Neuronal stem cell (in vitro differentiated cells): Measurements from ENCODE around the gene GPR89A.
"Not testable (repeated sequence)": the region's sequence is repeated elsewhere in the genome, so short reads cannot be mapped to it uniquely, and the experiment has no call there.

ENCODE experiments used
- DNase-seq: peaks from one replicate; pipeline ENCODE4 v3.0.0-alpha.2; 2013; ENCODE audit warnings: low spot score
- H2AFZ ChIP-seq: one replicate; pipeline ENCODE4 v1.6.1; 2013; ENCODE audit warnings: mild to moderate bottlenecking, low read length, inconsistent platforms
- H2AK5ac ChIP-seq: 2 replicates; pipeline ENCODE4 v1.6.1; 2013; ENCODE audit warnings: low read depth, mild to moderate bottlenecking, inconsistent platforms, low read length, moderate library complexity, mixed read lengths
- H2BK120ac ChIP-seq: 2 replicates; pipeline ENCODE4 v1.6.1; 2013; ENCODE audit warnings: low read depth, mild to moderate bottlenecking, inconsistent platforms, low read length, moderate library complexity, mixed read lengths
- H2BK12ac ChIP-seq: one replicate; pipeline ENCODE4 v1.6.1; 2013; ENCODE audit warnings: low read length, inconsistent platforms
- H2BK15ac ChIP-seq: 2 replicates; pipeline ENCODE4 v1.6.1; 2013; ENCODE audit warnings: mild to moderate bottlenecking, low read length, inconsistent platforms, mixed read lengths
- H2BK5ac ChIP-seq: one replicate; pipeline ENCODE4 v1.6.1; 2013; ENCODE audit warnings: inconsistent platforms, mild to moderate bottlenecking, low read length, moderate library complexity
- H3K14ac ChIP-seq: one replicate; pipeline ENCODE4 v1.6.1; 2013; ENCODE audit warnings: low read length, inconsistent platforms
- H3K18ac ChIP-seq: 2 replicates; pipeline ENCODE4 v1.6.1; 2013; ENCODE audit warnings: low read length, inconsistent platforms
- H3K23ac ChIP-seq: 2 replicates; pipeline ENCODE4 v1.6.1; 2013; ENCODE audit warnings: low read depth, mild to moderate bottlenecking, mixed read lengths, low read length, inconsistent platforms; ENCODE audit not compliant: poor library complexity
- H3K27ac ChIP-seq: replicated peaks from 3 replicates; pipeline ENCODE4 v1.5.1; 2013; ENCODE audit warnings: low read length, inconsistent platforms
- H3K27me3 ChIP-seq, 3 experiments: 2 replicates each; pipeline ENCODE4 v1.6.1; 2013; ENCODE audit warnings: low read length in 3 of 3, mild to moderate bottlenecking in 2 of 3, inconsistent platforms in 1 of 3, low read depth in 1 of 3, mixed read lengths in 1 of 3, moderate library complexity in 1 of 3; ENCODE audit not compliant: control insufficient read depth in 3 of 3, insufficient read depth in 3 of 3
- H3K36me3 ChIP-seq, 2 donors: replicated peaks in 1 of 2; 2 replicates each; pipeline ENCODE4 v1.6.1; 2013; ENCODE audit warnings: low read length in 2 of 2; ENCODE audit not compliant: control insufficient read depth in 2 of 2, insufficient read depth in 2 of 2
- H3K4ac ChIP-seq: 2 replicates; pipeline ENCODE4 v1.6.1; 2013; ENCODE audit warnings: inconsistent platforms, mild to moderate bottlenecking, low read length, moderate library complexity
- H3K4me1 ChIP-seq, 2 donors: 1 replicate in 1 of 2; 2 replicates in 1 of 2; pipeline ENCODE4 v1.6.1; 2013; ENCODE audit warnings: low read length in 2 of 2, low read depth in 1 of 2; ENCODE audit not compliant: control insufficient read depth in 2 of 2, insufficient read depth in 1 of 2
- H3K4me2 ChIP-seq: one replicate; pipeline ENCODE4 v1.6.1; 2013; ENCODE audit warnings: mild to moderate bottlenecking, low read length, inconsistent platforms; ENCODE audit not compliant: insufficient read depth, poor library complexity, severe bottlenecking
- H3K4me3 ChIP-seq, 2 donors: 2 replicates each; pipeline ENCODE4 v1.5.1; 2013; ENCODE audit warnings: low read length in 2 of 2, mild to moderate bottlenecking in 2 of 2, inconsistent platforms in 1 of 2, moderate library complexity in 1 of 2
- H3K79me1 ChIP-seq: one replicate; pipeline ENCODE4 v1.6.1; 2013; ENCODE audit warnings: low read depth, mild to moderate bottlenecking, inconsistent platforms, low read length, moderate library complexity
- H3K9ac ChIP-seq: one replicate; pipeline ENCODE4 v1.6.1; 2013; ENCODE audit warnings: mild to moderate bottlenecking, low read depth, low read length, inconsistent platforms; ENCODE audit not compliant: poor library complexity
- H3K9me3 ChIP-seq, 2 donors: replicated peaks in 1 of 2; 2 replicates each; pipeline versions ENCODE3 to v1.6.1; 2013; ENCODE audit warnings: low read length in 2 of 2, mild to moderate bottlenecking in 2 of 2, inconsistent platforms in 1 of 2, low read depth in 1 of 2, mixed read lengths in 1 of 2, moderate library complexity in 1 of 2; ENCODE audit not compliant: control insufficient read depth in 2 of 2, insufficient read depth in 1 of 2
- H4K8ac ChIP-seq: one replicate; pipeline ENCODE4 v1.6.1; 2013; ENCODE audit warnings: low read depth, mild to moderate bottlenecking, inconsistent platforms, low read length, moderate library complexity
- H4K91ac ChIP-seq: one replicate; pipeline ENCODE4 v1.6.1; 2013; ENCODE audit warnings: low read length, low read depth, mild to moderate bottlenecking, inconsistent platforms; ENCODE audit not compliant: poor library complexity
- WGBS, 2 donors: extraction: QIAGEN DNeasy Blood & Tissue Kit; methylation state at CpG; one replicate each; pipeline ENCODE4 v1.1.7; 2013; ENCODE audit warnings: missing lambda C conversion rate in 2 of 2, mixed read lengths in 1 of 2; ENCODE audit not compliant: insufficient read length in 2 of 2, insufficient replicate concordance in 1 of 2; ENCODE audit errors: extremely low coverage in 2 of 2; 5-methylcytosine and 5-hydroxymethylcytosine counted together

GPR89A gene

GRCh38 chr1:145656245-145656943 lies 48.6 kb downstream of the GPR89A start:
- H2BK12ac ChIP-seq, H2AK5ac ChIP-seq, H2AFZ ChIP-seq, H3K23ac ChIP-seq, H3K9ac ChIP-seq, H2BK5ac ChIP-seq, H3K27me3 ChIP-seq, H4K8ac ChIP-seq, H3K79me1 ChIP-seq, H3K36me3 ChIP-seq, H2BK120ac ChIP-seq, H3K14ac ChIP-seq, H2BK15ac ChIP-seq, H3K4me3 ChIP-seq, H3K18ac ChIP-seq, H4K91ac ChIP-seq, H3K9me3 ChIP-seq, H3K4me1 ChIP-seq, DNase-seq, H3K4me2 ChIP-seq, H3K27ac ChIP-seq, H3K4ac ChIP-seq: not testable (repeated sequence)
- no CpG with 5 or more reads among the region's 7 CpGs for WGBS, 2 donors

- H2BK120ac ChIP-seq, H3K18ac ChIP-seq, H3K4me3 ChIP-seq, H3K14ac ChIP-seq, H3K4ac ChIP-seq, H3K9ac ChIP-seq, H2BK5ac ChIP-seq, H4K91ac ChIP-seq, H3K79me1 ChIP-seq, H3K4me2 ChIP-seq, H3K27ac ChIP-seq, H3K23ac ChIP-seq, H2AK5ac ChIP-seq, H3K27me3 ChIP-seq, DNase-seq, H3K4me1 ChIP-seq, H2BK12ac ChIP-seq, H2AFZ ChIP-seq, H2BK15ac ChIP-seq, H3K36me3 ChIP-seq, H3K9me3 ChIP-seq, H4K8ac ChIP-seq: not testable (repeated sequence)
- no CpG with 5 or more reads among the region's 2 CpGs for WGBS, 2 donors
Observed at GRCh38 chr1:145662502-145662901, 54.7 kb downstream of the GPR89A start.

GRCh38 chr1:145665015-145665414 lies 57.2 kb downstream of the GPR89A start:
- H3K4ac ChIP-seq, H3K4me1 ChIP-seq, H2BK120ac ChIP-seq, H3K18ac ChIP-seq, H3K14ac ChIP-seq, H2AK5ac ChIP-seq, H3K27ac ChIP-seq, H2BK5ac ChIP-seq, H2BK15ac ChIP-seq, H3K36me3 ChIP-seq, H4K91ac ChIP-seq, H4K8ac ChIP-seq, H3K79me1 ChIP-seq, H3K27me3 ChIP-seq, H2AFZ ChIP-seq, H3K9me3 ChIP-seq, H3K9ac ChIP-seq, H3K4me2 ChIP-seq, H3K23ac ChIP-seq, H3K4me3 ChIP-seq, H2BK12ac ChIP-seq, DNase-seq: not testable (repeated sequence)
- WGBS, 2 donors: no CpG with 5 or more reads among the region's 4 CpGs

- H3K79me1 ChIP-seq, H4K8ac ChIP-seq, H2BK15ac ChIP-seq, H3K27me3 ChIP-seq, H3K14ac ChIP-seq, H3K4me2 ChIP-seq, DNase-seq, H3K18ac ChIP-seq, H2BK5ac ChIP-seq, H2AK5ac ChIP-seq, H2BK120ac ChIP-seq, H3K4me1 ChIP-seq, H3K27ac ChIP-seq, H3K36me3 ChIP-seq, H3K4ac ChIP-seq, H3K23ac ChIP-seq, H3K9ac ChIP-seq, H2AFZ ChIP-seq, H3K4me3 ChIP-seq, H4K91ac ChIP-seq, H2BK12ac ChIP-seq, H3K9me3 ChIP-seq: not testable (repeated sequence)
- no CpG with 5 or more reads among the region's 3 CpGs for WGBS, 2 donors
Observed at GRCh38 chr1:145670995-145671745, 63.4 kb downstream of the GPR89A start.
